ENCODE data around the gene ABHD11.

GRCh38 chr7:73708961-73709549, 29.5 kb downstream of the ABHD11 start:
- TF ChIP-seq CTCF (IDR thresholded peaks at IDR 0.05) (no peak), POLR2A (IDR thresholded peaks at IDR 0.05) (no peak), EP300 (IDR thresholded peaks at IDR 0.05) (no peak), POLR2AphosphoS5 (IDR thresholded peaks at IDR 0.05) (no peak)

Measured in gastroesophageal sphincter (tissue), 3 donors.